NB4 (cell line): ENCODE data around the gene FMN1.

Source experiments
- DNase-seq: peaks from one replicate; pipeline ENCODE4 v3.0.0; 2010; ENCODE audit warnings: low read depth
- H3K4me3 ChIP-seq: one replicate; pipeline ENCODE4 v1.5.1; 2011; ENCODE audit warnings: mild to moderate bottlenecking, low read depth, low read length, moderate library complexity
- MYC ChIP-seq: IDR thresholded peaks from 2 replicates; pipeline ENCODE4 v1.6.1; 2011; ENCODE audit warnings: low read depth, low read length
- POLR2A ChIP-seq: IDR thresholded peaks from 2 replicates; pipeline ENCODE4 v1.6.1; 2011; ENCODE audit warnings: mild to moderate bottlenecking; ENCODE audit not compliant: insufficient read length; ENCODE audit errors: extremely low read depth
- TF ChIP-seq, protein P1 (sequence below): IDR thresholded peaks from one replicate; pipeline ENCODE4 v1.5.1; 2012; ENCODE audit warnings: low read depth, low read length
- TF ChIP-seq, protein P2 (sequence below): IDR thresholded peaks from 2 replicates; pipeline ENCODE4 v1.6.1; 2011; ENCODE audit warnings: low read depth, low read length

The FMN1 gene

DNA sequence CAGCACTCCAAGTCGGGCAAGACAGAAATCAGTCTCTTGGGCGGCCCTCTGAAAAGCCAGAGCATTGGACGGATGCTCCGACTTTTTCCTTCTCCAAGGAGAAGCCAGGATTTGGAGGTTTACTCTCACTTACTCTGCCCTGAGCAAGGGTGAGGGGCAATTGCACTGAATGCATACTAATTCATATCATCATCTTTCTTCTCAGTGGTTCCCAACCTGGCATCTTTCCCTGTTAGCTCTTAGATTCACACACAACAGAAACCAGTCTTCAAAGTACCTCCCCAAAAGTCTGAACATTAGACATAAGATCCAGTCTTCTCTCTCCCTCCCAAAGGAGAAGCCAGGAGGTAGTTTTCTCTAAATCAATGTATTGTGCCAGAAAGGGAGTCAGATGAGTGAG is 257.5 kb downstream of the FMN1 start:
- no peak overlapping the region for H3K4me3 ChIP-seq
- DNase-seq, result no peak
- TF ChIP-seq, protein P1, sequence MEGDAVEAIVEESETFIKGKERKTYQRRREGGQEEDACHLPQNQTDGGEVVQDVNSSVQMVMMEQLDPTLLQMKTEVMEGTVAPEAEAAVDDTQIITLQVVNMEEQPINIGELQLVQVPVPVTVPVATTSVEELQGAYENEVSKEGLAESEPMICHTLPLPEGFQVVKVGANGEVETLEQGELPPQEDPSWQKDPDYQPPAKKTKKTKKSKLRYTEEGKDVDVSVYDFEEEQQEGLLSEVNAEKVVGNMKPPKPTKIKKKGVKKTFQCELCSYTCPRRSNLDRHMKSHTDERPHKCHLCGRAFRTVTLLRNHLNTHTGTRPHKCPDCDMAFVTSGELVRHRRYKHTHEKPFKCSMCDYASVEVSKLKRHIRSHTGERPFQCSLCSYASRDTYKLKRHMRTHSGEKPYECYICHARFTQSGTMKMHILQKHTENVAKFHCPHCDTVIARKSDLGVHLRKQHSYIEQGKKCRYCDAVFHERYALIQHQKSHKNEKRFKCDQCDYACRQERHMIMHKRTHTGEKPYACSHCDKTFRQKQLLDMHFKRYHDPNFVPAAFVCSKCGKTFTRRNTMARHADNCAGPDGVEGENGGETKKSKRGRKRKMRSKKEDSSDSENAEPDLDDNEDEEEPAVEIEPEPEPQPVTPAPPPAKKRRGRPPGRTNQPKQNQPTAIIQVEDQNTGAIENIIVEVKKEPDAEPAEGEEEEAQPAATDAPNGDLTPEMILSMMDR, result no peak
- TF ChIP-seq MYC (no peak), POLR2A (no peak)
- TF ChIP-seq, protein P2, sequence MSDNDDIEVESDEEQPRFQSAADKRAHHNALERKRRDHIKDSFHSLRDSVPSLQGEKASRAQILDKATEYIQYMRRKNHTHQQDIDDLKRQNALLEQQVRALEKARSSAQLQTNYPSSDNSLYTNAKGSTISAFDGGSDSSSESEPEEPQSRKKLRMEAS, result no peak

DNA sequence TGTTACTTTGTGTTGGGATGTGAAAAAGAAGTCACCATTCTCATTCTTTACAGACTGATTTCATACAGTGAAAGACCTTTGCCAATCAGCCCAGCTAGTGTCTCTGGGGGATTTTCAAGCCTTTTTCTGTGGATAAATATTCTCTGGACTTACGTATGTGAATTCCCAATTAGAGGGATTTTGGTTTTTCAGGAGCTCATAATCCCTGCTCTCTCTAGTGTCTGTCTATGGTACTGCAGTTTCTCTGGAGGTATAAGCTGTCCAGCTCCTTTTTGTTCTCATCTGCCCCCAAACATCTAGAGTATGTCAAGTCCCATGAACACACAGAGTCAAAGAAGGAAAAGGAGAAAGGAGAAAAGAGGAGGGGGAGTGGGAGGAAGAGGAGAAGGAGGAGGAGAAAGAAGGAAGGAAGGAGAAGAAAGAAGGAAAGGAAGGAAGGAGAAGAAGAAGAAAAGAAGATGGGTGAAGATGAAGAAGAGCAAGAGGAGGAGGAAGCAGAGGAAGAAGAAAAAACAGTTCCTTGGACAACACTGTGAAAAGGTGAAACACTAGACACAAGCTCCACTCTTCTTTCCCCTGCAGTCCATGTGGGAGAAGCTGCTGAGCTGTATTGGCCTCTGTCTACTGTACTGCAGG is 258.1 kb downstream of the FMN1 start:
- H3K4me3 ChIP-seq, result no peak overlapping the region
- peak; percentile 4 for DNase-seq
- no peak for TF ChIP-seq POLR2A
- no peak for TF ChIP-seq MYC
- TF ChIP-seq, protein P1, result peak; percentile 37
- TF ChIP-seq, protein P2, result no peak

DNA sequence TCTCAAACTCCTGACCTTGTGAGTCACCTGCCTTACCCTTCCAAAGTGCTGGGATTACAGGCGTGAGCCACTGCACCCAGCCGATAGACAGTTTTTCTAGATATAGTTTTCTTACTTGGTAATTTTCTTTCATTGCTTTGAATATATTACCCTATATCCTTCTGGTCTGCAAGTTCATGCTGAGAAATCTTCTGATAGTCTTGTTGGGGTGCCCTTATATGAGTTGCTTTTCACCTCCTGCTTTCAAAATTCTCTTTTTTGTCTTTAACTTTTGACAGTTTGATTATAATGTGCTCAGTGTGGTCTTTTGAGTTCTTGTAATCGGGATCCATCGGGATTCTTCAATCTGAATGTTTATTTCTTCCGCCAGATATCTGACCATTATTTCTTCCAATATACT is 259.4 kb downstream of the FMN1 start:
- TF ChIP-seq POLR2A, result no peak
- no peak for TF ChIP-seq MYC
- TF ChIP-seq, protein P2, result no peak
- TF ChIP-seq, protein P1, result no peak

DNA sequence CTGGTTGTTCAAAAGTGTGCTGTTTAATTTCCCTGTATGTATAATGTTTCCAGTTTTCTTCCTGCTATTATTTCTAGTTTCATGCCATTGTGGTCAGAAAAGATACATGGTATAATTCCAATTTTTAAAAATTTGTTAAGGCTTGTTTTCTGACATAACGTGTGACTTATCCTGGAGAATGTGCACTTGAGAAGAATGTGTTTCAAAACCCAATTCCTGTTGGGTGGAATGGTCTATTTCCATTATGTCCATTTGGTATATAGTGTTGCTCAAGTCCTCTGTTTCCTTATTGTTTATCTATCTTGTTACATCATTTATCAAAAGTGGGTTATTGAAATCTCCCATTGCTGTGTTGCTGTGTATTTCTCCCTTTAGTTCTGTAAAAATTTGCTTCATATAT is 261.3 kb downstream of the FMN1 start:
- H3K4me3 ChIP-seq, result no peak overlapping the region
- DNase-seq, result no peak
- TF ChIP-seq MYC (no peak), POLR2A (no peak)
- TF ChIP-seq, protein P2, result no peak
- TF ChIP-seq, protein P1, result no peak

More for the DNA sequence above, 259.4 kb downstream of the FMN1 start:
- no peak for DNase-seq
- H3K4me3 ChIP-seq, result no peak overlapping the region

DNA sequence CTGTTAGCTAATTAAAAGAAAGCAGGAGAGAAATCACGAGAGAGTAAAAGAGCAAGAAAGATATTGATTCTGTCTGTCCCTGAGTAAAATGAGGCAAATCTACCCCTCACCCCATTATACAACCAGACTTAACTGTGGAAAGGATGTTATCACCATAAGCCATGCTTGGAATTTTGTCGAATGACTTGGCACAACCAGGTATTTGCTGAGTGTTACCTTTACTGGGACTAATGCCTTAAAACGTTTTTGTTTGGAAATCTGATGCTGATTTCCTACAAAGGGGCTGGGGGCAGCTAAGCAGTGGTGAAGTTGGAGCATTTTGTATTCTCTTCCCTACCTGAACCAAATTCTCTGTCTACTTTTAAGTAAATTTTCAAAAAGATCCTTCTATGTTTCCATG is 265.6 kb downstream of the FMN1 start:
- H3K4me3 ChIP-seq, result no peak overlapping the region
- TF ChIP-seq, protein P2, result no peak
- TF ChIP-seq MYC, result no peak
- TF ChIP-seq, protein P1, result no peak
- TF ChIP-seq POLR2A, result no peak
- no peak for DNase-seq
